CD4-positive, alpha-beta T cell treated with Interleukin-10 for 1 hour (primary cell): ENCODE measurements around the gene PGP.
"Not testable (repeated sequence)": the region's sequence is repeated elsewhere in the genome, so short reads cannot be mapped to it uniquely, and the experiment has no call there.

ENCODE experiments used
- DNase-seq: peaks from one replicate; pipeline ENCODE4 v3.0.0-alpha.2; 2020

PGP gene

GRCh38 chr16:2213817-2214718 is 572 bp downstream of the PGP start:
- no peak for DNase-seq

GRCh38 chr16:2212362-2213324 is 2.0 kb downstream of the PGP start:
- no peak for DNase-seq

DNA sequence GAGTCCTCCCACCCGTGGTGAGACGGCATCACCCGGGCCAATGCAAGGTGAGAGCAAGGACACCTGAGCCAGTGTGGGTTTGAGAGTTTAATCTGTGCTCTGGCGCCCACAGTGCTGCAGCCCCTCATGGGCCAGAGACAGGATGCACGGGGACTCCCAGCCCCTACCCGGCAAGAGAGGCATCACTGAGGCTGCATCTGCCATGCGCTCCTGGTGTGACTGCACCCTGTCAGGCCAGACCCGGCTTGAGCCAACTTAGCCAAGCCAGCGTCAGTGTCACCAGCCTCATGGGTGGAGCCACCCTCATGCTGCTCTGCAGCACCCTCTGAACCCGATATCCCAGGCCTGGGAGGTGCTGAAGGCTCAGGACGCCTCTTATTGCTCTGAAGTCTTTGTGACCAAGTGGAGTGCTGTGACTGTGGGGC is 2.7 kb downstream of the PGP start:
- DNase-seq, result no peak

DNA sequence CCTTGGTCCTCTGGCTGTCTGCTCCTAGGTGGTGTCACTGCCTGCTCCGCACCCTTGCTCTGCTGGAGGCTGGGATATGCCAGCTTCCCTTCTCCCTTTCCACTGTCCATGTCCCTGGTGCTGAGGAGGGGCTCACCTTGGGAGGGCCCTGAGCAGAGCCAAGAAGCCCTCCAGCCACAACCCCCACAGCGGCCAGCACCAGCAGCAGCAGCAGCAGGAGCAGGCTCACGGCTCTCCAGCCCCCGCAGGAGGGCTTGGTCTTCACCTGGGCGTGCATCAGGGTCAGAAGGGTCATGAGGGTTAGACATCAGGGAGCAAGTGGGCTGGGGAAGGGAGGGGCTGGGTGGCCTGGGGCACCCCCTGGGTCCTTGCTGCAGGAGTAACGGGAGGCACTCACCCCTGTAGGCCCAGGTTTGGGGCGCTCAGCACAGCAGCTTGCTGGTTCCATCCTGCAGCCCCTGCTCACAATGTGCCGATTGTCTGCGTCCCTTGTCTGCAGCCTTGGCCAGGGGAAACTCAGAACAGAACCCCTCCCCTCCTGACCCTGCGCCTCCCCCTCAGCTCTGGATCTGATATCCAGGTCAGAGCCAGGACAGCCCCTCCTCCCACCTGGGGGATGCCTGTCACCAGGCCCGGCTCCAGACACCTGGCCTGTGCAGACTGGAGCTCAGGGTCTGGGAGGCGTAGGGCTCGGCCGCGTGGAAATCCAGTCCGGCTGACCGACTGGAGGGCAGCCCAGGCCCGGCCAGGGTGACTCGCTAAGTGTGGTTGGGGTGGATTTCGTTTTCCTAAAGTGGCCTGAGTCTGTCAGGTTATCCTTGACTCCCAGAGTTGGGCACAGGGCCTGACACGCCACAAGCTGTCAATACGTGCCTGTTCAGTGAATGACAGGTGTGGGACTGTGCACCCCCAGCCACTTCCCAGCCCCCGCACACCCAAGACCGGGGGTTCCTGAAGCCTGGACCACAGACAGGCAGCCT is 4.0 kb downstream of the PGP start, which contains the start of gene BRICD5:
Gene BRICD5, minus strand, starts transcription at position 478 of the 980 bp plus-strand sequence. Its CDS starts 30 bp downstream, at position 448.
- no peak for DNase-seq

- DNase-seq, result no peak
Observed at GRCh38 chr16:2210009-2210332, 4.7 kb downstream of the PGP start.

GRCh38 chr16:2209258-2210008 is 5.2 kb downstream of the PGP start:
- DNase-seq, result no peak

DNA sequence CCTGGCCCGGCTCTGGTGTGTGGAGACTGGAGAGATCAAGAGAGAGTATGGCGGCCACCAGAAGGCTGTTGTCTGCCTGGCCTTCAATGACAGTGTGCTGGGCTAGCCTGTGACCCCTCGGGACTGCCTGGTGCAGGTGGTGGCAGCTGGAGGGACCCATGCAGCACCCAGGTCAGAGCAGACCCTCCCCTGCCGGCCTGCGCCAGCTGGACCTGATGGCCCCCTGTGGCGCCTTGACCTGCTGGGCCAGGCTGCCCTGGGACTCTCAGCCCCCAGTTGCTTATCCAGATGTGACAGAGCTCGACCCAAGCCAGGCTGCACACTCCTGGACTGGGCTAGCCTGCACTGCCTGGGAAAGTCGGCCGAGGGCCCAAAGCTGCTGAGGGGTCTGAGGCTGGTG is 5.9 kb downstream of the PGP start:
- no peak for DNase-seq

- no peak for DNase-seq
Observed at GRCh38 chr16:2208308-2208707, 6.3 kb downstream of the PGP start.

- DNase-seq, result no peak
Observed at GRCh38 chr16:2207872-2208271, 6.8 kb downstream of the PGP start.

GRCh38 chr16:2206780-2207433 is 7.7 kb downstream of the PGP start:
- no peak for DNase-seq

DNA sequence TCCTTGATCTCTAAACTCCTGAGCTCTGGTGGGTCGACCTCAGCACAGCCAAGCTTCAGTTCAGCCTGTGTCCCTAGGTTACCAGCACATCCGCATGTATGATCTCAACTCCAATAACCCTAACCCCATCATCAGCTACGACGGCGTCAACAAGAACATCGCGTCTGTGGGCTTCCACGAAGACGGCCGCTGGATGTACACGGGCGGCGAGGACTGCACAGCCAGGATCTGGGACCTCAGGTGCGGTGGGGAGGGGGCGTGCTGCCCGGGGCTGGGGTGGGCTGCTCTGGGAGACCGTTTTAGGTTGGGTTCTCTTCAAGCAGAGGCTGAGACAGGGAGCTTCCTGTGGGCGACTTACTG is 8.2 kb downstream of the PGP start:
- no peak for DNase-seq

GRCh38 chr16:2205967-2206313 is 8.7 kb downstream of the PGP start:
- DNase-seq, result no peak

DNA sequence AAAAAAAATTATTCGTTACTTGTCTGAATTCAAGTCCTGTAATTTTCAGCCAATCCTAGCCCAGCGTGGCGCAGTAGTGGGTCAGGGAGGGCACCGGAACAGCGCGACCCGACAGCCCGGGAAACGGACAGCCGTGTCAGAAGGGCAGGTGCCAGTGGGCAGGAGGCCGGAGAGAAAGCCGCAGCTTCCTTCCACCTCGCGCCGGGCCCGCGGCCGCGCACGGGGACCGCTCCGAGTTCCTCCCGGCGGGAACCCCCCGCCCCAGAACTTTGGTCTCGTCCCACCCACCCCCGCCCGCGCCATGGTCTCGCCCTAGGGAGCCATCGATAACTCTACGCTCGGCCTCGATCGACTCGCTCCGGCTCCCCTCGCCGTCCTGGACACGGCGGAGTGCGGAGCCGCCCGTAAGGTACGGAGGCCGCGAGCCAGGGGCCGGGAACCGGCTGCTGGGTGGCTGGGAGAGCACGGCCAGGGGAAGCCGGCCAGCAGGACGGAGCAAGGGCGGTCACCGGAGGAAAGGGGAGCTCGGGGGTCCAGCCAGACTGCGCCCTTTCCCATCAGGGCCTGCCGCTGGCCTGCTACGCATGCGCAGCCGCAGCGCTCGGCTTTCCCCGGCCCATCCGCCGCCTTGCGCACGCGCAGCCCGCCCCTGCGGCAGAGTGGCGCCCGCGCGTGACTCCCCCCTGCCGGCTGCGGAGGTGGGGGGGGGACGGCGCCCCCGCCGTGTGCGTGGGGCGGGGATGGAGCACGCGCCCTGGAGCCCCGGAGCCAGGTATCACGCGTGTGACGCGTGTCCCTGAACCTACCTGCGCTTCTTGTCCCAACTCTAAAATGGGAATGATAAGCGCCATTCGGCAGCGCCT is 9.3 kb downstream of the PGP start, which contains the start of gene MLST8:
Gene MLST8, plus strand, starts transcription at position 351 of the 863 bp plus-strand sequence. CDS start 632 bp downstream, outside the sequence.
- DNase-seq, result peak; percentile 93

- DNase-seq, result no peak
Observed at GRCh38 chr16:2204416-2205103, 10.1 kb downstream of the PGP start.

DNA sequence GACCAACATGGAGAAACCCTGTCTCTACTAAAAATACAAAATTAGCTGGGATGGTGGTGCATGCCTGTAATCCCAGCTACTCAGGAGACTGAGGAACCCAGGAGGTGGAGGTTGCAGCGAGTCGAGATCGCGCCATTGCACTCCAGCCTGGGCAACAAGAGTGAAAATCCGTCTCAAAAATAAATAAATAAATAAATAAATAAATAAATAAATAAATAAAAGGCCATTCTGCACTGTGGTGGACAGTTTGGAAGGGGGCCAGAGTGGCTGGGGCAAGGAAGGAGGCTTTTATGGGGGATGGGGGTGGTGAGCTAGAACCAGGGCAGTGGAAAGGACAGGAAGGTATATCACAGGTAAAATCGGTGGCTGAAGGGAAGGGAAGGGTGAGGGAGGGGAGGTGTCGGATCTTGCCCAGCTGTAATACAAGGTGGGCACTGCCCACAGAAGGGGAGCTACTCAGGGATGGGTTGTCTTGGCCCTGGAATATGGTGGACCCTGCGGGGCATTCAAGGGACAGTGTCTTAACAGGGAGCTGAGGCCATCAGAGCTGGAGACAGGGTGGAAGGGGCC is 11.4 kb downstream of the PGP start:
- DNase-seq, result not testable (repeated sequence)

DNA sequence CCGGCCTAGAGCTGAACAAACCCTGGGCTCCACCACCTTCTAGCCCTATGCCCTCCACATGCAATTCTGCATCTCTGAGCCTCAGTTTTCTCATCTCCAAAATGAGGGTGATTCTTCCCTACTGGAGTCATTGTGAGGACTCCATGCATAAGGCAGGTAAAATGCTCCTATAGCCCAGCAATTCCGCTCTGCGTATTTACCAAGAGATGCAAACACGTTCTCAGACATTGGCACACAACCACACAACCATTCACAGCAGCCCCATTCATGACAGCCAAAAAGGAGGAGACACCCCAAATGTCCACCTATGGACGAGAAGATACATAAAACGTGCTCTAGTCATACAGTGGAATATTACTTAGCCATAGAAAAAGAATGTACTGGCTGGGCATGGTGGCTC is 14.3 kb downstream of the PGP start:
- DNase-seq, result no peak

DNA sequence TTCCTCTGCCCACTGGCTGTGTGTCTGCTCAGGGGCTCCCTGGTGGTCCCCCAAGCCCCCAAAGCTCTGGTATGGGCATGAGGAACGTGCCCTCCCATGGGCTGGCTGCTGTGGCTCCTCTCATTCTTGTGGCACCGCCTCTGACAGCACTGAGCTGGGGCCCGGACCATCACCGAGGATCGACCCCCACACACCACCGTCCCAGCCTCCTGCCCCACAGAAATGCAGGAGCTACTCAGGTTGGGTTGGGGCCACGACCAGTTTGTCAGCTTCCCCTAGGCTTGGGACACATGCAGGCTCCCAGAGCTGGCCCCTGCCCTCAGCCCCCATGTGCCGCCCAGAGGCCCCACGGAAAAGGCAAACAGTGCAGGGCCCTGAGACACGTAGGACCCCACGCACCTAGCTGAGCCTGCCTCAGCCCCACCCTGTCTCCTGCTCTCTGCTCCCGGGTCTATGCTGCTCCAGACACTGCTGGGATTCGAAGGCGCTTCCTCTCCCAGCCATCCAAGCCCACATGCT is 15.0 kb downstream of the PGP start:
- no peak for DNase-seq

DNA sequence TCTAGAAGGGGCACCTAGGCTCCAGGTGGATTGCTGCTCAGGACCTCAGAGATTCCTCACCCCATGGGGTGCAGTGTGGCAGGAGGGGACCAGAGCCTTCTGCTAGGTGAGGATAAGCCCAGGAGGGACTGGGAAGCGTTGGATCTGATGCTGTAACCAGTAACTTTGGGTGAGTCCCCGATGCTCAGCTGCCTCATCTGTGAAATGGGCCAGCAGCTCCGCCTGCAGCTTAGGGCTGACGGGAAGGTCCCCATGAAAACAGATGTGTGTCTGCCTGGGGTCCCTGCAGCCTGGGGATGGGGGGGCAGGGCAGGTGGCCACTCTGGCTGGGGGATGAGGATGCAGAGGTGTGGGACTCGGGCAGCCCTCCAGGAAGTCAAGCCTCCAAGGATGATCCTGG is 15.5 kb downstream of the PGP start:
- DNase-seq, result no peak

DNA sequence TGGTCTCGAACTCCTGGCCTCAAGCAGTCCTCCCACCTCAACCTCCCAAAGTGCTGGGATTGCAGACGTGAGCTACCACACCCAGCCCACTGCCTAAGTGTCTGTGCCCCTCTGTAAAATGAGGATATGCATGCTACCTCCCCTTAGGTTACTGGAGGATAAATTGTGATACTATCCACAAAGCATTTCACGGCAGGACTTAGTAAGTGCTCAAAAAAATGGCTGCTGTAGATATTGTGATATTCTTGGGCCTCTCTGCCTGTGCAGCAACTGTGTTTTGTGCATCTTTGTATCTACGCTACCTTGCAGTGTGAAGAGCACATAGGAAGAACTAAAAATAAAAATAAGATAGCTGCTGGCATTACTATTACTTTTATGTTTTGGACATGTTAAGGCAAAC is 16.4 kb downstream of the PGP start:
- no peak for DNase-seq
